Astrocyte (in vitro differentiated cells and primary cell): ENCODE measurements around the gene RNF150. TPM values are rescaled to one million over a fixed set of nuclear protein-coding genes. Genes with fewer than 3 reads are reported as not detected.
A peak's percentile ranks its signal among the peaks of the same experiment; 100 is the strongest.

Experiments used
- DNase-seq: peaks from one replicate; pipeline ENCODE4 v3.0.0-alpha.2; 2010; ENCODE audit warnings: low read depth
- FAIRE-seq: peaks from 2 replicates; lab custom pipeline; 2011; peaks lifted over from hg19 to GRCh38; lab: Jason Lieb, UNC
- H2AFZ ChIP-seq: 2 replicates; pipeline ENCODE4 v1.6.0; 2012; ENCODE audit warnings: low read depth, low read length, inconsistent platforms
- H3K27ac ChIP-seq: 2 replicates; pipeline ENCODE4 v1.5.1; 2011; ENCODE audit warnings: low read depth, low read length, inconsistent platforms
- H3K27me3 ChIP-seq: 2 replicates; pipeline ENCODE4 v1.6.0; 2011; ENCODE audit warnings: low read length, inconsistent platforms; ENCODE audit not compliant: insufficient read depth
- H3K36me3 ChIP-seq: 2 replicates; pipeline ENCODE4 v1.5.1; 2011; ENCODE audit warnings: low read length, inconsistent platforms; ENCODE audit not compliant: insufficient read depth
- H3K4me1 ChIP-seq: 2 replicates; pipeline ENCODE4 v1.5.1; 2011; ENCODE audit warnings: low read length, inconsistent platforms; ENCODE audit not compliant: insufficient read depth
- H3K4me2 ChIP-seq: 2 replicates; pipeline ENCODE4 v1.6.0; 2012; ENCODE audit warnings: low read length, inconsistent platforms
- H3K4me3 ChIP-seq: 2 replicates; pipeline ENCODE4 v1.5.1; 2011; ENCODE audit warnings: low read depth, mild to moderate bottlenecking, low read length, inconsistent platforms; ENCODE audit not compliant: insufficient read depth
- H3K79me2 ChIP-seq: 2 replicates; pipeline ENCODE4 v1.6.0; 2012; ENCODE audit warnings: mild to moderate bottlenecking, low read length, inconsistent platforms; ENCODE audit not compliant: insufficient read depth
- H3K9ac ChIP-seq: 2 replicates; pipeline ENCODE4 v1.6.0; 2012; ENCODE audit warnings: mild to moderate bottlenecking, low read length, inconsistent platforms
- H3K9me3 ChIP-seq: 2 replicates; pipeline ENCODE4 v1.5.1; 2012; ENCODE audit warnings: low read depth, mild to moderate bottlenecking, low read length, inconsistent platforms; ENCODE audit not compliant: insufficient read depth
- H4K20me1 ChIP-seq: 2 replicates; pipeline ENCODE4 v1.6.0; 2012; ENCODE audit warnings: low read length, inconsistent platforms; ENCODE audit not compliant: insufficient read depth
- H3K27ac Mint-ChIP-seq: one replicate; pipeline ENCODE4 v1.8.0; 2021; ENCODE audit warnings: mild to moderate bottlenecking, mixed read lengths; ENCODE audit not compliant: unreplicated experiment
- H3K27me3 Mint-ChIP-seq: one replicate; pipeline ENCODE4 v1.8.0; 2021; ENCODE audit warnings: low read depth, mixed read lengths; ENCODE audit not compliant: unreplicated experiment
- H3K36me3 Mint-ChIP-seq: one replicate; pipeline ENCODE4 v1.8.0; 2021; ENCODE audit warnings: low read depth, mixed read lengths; ENCODE audit not compliant: unreplicated experiment
- H3K4me1 Mint-ChIP-seq: one replicate; pipeline ENCODE4 v1.8.0; 2021; ENCODE audit warnings: low read depth, mixed read lengths; ENCODE audit not compliant: unreplicated experiment
- H3K4me3 Mint-ChIP-seq: one replicate; pipeline ENCODE4 v1.8.0; 2021; ENCODE audit warnings: mild to moderate bottlenecking, moderate library complexity, mixed read lengths; ENCODE audit not compliant: unreplicated experiment
- H3K9me3 Mint-ChIP-seq: one replicate; pipeline ENCODE4 v1.8.0; 2021; ENCODE audit warnings: mild to moderate bottlenecking, mixed read lengths; ENCODE audit not compliant: unreplicated experiment
- CTCF ChIP-seq: IDR thresholded peaks from 2 replicates; pipeline ENCODE4 v1.5.1; 2011; ENCODE audit warnings: low read depth, mild to moderate bottlenecking, inconsistent platforms, low read length, moderate library complexity; ENCODE audit not compliant: insufficient read depth
- EZH2 ChIP-seq: IDR thresholded peaks from 2 replicates; pipeline ENCODE4 v1.6.1; 2012; ENCODE audit warnings: mild to moderate bottlenecking, low read length, inconsistent platforms; ENCODE audit not compliant: insufficient read depth
- total RNA-seq: library from RNA; stranded (reverse); gene quantifications from 2 replicates; pipeline ENCODE4 v1.2.1, GENCODE V29; 2021

The RNF150 gene
- total RNA-seq, 1 donor from 2014 or later: 5.2 TPM

DNA sequence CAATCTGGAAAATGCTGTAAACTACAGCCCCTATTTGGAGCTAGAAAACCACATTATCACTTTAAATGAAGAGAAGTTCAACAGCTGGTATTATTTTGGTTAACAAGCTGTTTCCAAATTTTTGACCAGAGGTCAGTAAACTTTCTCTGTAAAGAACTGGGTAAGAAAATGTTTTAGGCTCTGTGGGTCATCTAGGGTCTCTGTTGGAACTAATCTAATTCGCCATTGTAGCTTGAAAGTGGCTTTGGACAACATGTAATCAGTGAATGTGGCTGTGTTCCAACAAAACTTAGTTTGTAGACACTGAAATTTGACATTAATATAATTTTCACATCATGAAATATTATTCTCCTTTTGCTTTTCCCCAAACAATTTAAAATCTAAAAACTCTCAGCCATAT is 25.8 kb upstream of the RNF150 start:
- no peaks in the 10 kb centered on the region for H3K9me3 Mint-ChIP-seq
- H4K20me1 ChIP-seq: no peaks in the 10 kb centered on the region
- H3K4me1 ChIP-seq: peaks cover 11% of the 10 kb centered on the region
- no peak overlapping the region for H3K27ac Mint-ChIP-seq
- no peaks in the 10 kb centered on the region for H3K27me3 Mint-ChIP-seq
- peaks cover 5% of the 10 kb centered on the region for H3K4me1 Mint-ChIP-seq
- TF ChIP-seq CTCF (no peak), EZH2 (no peak)
- no peaks in the 10 kb centered on the region for H3K9me3 ChIP-seq
- no peak overlapping the region for H3K27ac ChIP-seq
- H2AFZ ChIP-seq: no peak overlapping the region
- no peak overlapping the region for H3K4me2 ChIP-seq
- H3K27me3 ChIP-seq: no peaks in the 10 kb centered on the region
- DNase-seq (no peak), FAIRE-seq (no peak)
- H3K4me3 Mint-ChIP-seq: no peak overlapping the region
- no peak overlapping the region for H3K4me3 ChIP-seq
- H3K9ac ChIP-seq: no peak overlapping the region
- H3K36me3 ChIP-seq: no peaks in the 10 kb centered on the region
- H3K36me3 Mint-ChIP-seq: no peaks in the 10 kb centered on the region
- no peaks in the 10 kb centered on the region for H3K79me2 ChIP-seq

DNA sequence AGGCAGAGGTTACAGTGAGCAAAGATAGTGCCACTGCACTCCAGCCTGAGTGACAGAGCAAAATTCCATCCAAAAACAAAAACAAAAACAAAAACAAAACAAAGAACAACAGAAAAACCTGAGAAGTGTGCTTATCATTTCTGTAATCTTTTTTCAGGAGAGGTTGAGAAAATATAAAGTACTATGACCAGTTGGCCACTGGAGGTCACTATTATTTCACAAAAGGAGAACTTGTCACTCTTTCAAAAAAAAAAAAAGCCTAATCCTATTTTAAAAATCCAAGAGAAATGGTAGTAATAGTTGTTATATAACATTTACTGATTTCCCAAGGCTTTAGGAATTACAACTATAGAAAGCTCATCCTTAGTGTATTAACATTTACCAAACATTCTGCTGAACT is 24.9 kb upstream of the RNF150 start:
- H3K36me3 Mint-ChIP-seq: no peaks in the 10 kb centered on the region
- TF ChIP-seq EZH2 (no peak), CTCF (peak; percentile 54)
- Histone ChIP-seq H3K9ac (no peak overlapping the region), H3K4me2 (no peak overlapping the region), H3K27me3 (no peaks in the 10 kb centered on the region), H3K36me3 (no peaks in the 10 kb centered on the region), H4K20me1 (no peaks in the 10 kb centered on the region), H3K27ac (no peak overlapping the region), H3K4me1 (peaks cover 11% of the 10 kb centered on the region), H3K9me3 (no peaks in the 10 kb centered on the region), H3K4me3 (no peak overlapping the region), H2AFZ (no peak overlapping the region), H3K79me2 (no peaks in the 10 kb centered on the region)
- FAIRE-seq (peak; percentile 29), DNase-seq (no peak)
- H3K27ac Mint-ChIP-seq: no peak overlapping the region
- peaks cover 5% of the 10 kb centered on the region for H3K4me1 Mint-ChIP-seq
- no peaks in the 10 kb centered on the region for H3K9me3 Mint-ChIP-seq
- H3K27me3 Mint-ChIP-seq: no peaks in the 10 kb centered on the region
- H3K4me3 Mint-ChIP-seq: no peak overlapping the region

DNA sequence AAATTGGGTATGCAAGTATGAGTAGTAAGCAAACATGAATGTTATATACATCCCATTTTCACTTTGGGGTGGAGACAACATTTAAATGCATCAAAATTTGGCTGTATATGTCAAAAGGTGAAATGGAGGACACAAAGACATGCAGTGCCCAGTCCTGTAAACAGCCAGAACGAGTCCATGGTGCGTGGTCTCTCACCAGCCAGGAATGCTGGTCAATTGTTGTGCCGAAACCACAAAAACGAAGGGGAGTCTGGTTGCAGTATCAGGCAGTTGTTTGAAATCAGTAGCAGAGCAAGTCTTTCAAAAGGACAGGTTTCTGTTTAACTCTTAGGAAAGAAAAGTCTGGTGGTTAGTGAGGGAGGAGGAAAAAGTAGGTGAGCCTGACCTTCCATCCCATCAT is 22.3 kb upstream of the RNF150 start:
- peak overlapping the region; percentile 55 for H3K4me2 ChIP-seq
- no peaks in the 10 kb centered on the region for H3K27me3 Mint-ChIP-seq
- H4K20me1 ChIP-seq: no peaks in the 10 kb centered on the region
- no peak for TF ChIP-seq CTCF
- no peak for TF ChIP-seq EZH2
- no peak overlapping the region for H3K4me3 Mint-ChIP-seq
- no peaks in the 10 kb centered on the region for H3K36me3 ChIP-seq
- peaks cover 5% of the 10 kb centered on the region for H3K4me1 Mint-ChIP-seq
- H3K9ac ChIP-seq: no peak overlapping the region
- H3K36me3 Mint-ChIP-seq: no peaks in the 10 kb centered on the region
- no peaks in the 10 kb centered on the region for H3K9me3 ChIP-seq
- no peak overlapping the region for H2AFZ ChIP-seq
- no peak overlapping the region for H3K27ac Mint-ChIP-seq
- H3K27me3 ChIP-seq: no peaks in the 10 kb centered on the region
- peak overlapping the region; percentile 36 for H3K27ac ChIP-seq
- no peaks in the 10 kb centered on the region for H3K9me3 Mint-ChIP-seq
- H3K4me1 ChIP-seq: peaks cover 11% of the 10 kb centered on the region
- H3K79me2 ChIP-seq: no peaks in the 10 kb centered on the region
- DNase-seq (peak; percentile 88), FAIRE-seq (no peak)
- no peak overlapping the region for H3K4me3 ChIP-seq
